H9 (cell line): ENCODE measurements around the gene TAOK1. TPM values are rescaled to one million over a fixed set of nuclear protein-coding genes. Genes with fewer than 3 reads are reported as not detected.

Source experiments
- DNase-seq: peaks from one replicate; pipeline ENCODE4 v3.0.0-alpha.2; 2017
- H2AFZ ChIP-seq: one replicate; pipeline ENCODE4 v1.6.1; 2013; ENCODE audit warnings: mild to moderate bottlenecking, low read length, control low read depth, moderate library complexity
- H2AK5ac ChIP-seq: 2 replicates; pipeline ENCODE4 v1.6.1; 2013; ENCODE audit warnings: low read length, control low read depth, mixed read lengths; ENCODE audit not compliant: insufficient read length
- H2BK120ac ChIP-seq: one replicate; pipeline ENCODE4 v1.6.1; 2013; ENCODE audit warnings: low read depth, mild to moderate bottlenecking, low read length, control low read depth, inconsistent platforms; ENCODE audit not compliant: poor library complexity, severe bottlenecking
- H2BK12ac ChIP-seq: 2 replicates; pipeline ENCODE4 v1.6.1; 2013; ENCODE audit warnings: low read length, control low read depth, mixed read lengths, low read depth; ENCODE audit not compliant: insufficient read length
- H2BK15ac ChIP-seq: 2 replicates; pipeline ENCODE4 v1.6.1; 2013; ENCODE audit warnings: low read depth, low read length, control low read depth
- H2BK20ac ChIP-seq: one replicate; pipeline ENCODE4 v1.6.1; 2013; ENCODE audit warnings: low read depth, mild to moderate bottlenecking, low read length, control low read depth, inconsistent platforms; ENCODE audit not compliant: poor library complexity, severe bottlenecking
- H2BK5ac ChIP-seq: 2 replicates; pipeline ENCODE4 v1.6.1; 2013; ENCODE audit warnings: low read length, control low read depth, mixed read lengths; ENCODE audit not compliant: insufficient read length
- H3K14ac ChIP-seq: 2 replicates; pipeline ENCODE4 v1.6.1; 2013; ENCODE audit warnings: low read length, control low read depth; ENCODE audit not compliant: insufficient read depth
- H3K18ac ChIP-seq: 2 replicates; pipeline ENCODE4 v1.6.1; 2013; ENCODE audit warnings: low read depth, mild to moderate bottlenecking, mixed read lengths, low read length, control low read depth; ENCODE audit not compliant: insufficient read length
- H3K23ac ChIP-seq: 2 replicates; pipeline ENCODE4 v1.6.1; 2013; ENCODE audit warnings: low read length, control low read depth, mixed read lengths, low read depth; ENCODE audit not compliant: insufficient read length
- H3K23me2 ChIP-seq: 2 replicates; pipeline ENCODE4 v1.6.1; 2013; ENCODE audit warnings: low read depth, mild to moderate bottlenecking, mixed read lengths, low read length, control low read depth; ENCODE audit not compliant: insufficient read length, poor library complexity, severe bottlenecking
- H3K27ac ChIP-seq: 2 replicates; pipeline ENCODE4 v1.5.1; 2013; ENCODE audit warnings: low read length, control low read depth, mixed read lengths, low read depth; ENCODE audit not compliant: insufficient read length
- H3K27me3 ChIP-seq: 2 replicates; pipeline ENCODE4 v1.6.1; 2013; ENCODE audit warnings: low read length, control low read depth, inconsistent platforms; ENCODE audit not compliant: insufficient read depth
- H3K4ac ChIP-seq: 2 replicates; pipeline ENCODE4 v1.6.1; 2013; ENCODE audit warnings: low read depth, mild to moderate bottlenecking, control low read depth, inconsistent platforms, low read length, moderate library complexity
- H3K4me1 ChIP-seq: 2 replicates; pipeline ENCODE4 v1.6.1; 2013; ENCODE audit warnings: low read length, control low read depth, inconsistent platforms; ENCODE audit not compliant: insufficient read depth
- H3K4me2 ChIP-seq: 2 replicates; pipeline ENCODE4 v1.6.1; 2013; ENCODE audit warnings: low read length, control low read depth, mixed read lengths; ENCODE audit not compliant: insufficient read length, insufficient read depth
- H3K56ac ChIP-seq: 2 replicates; pipeline ENCODE4 v1.6.1; 2013; ENCODE audit warnings: low read depth, mild to moderate bottlenecking, mixed read lengths, low read length, control low read depth; ENCODE audit not compliant: insufficient read length
- H3K79me1 ChIP-seq: 2 replicates; pipeline ENCODE4 v1.6.1; 2013; ENCODE audit warnings: low read depth, mild to moderate bottlenecking, moderate library complexity, low read length, control low read depth, inconsistent platforms; ENCODE audit not compliant: insufficient read depth, poor library complexity, severe bottlenecking
- H3K79me2 ChIP-seq: 2 replicates; pipeline ENCODE4 v1.6.1; 2013; ENCODE audit warnings: low read length, control low read depth, inconsistent platforms; ENCODE audit not compliant: insufficient read depth
- H3K9ac ChIP-seq: 2 replicates; pipeline ENCODE4 v1.6.1; 2013; ENCODE audit warnings: low read length, control low read depth, mixed read lengths; ENCODE audit not compliant: insufficient read length; ENCODE audit errors: extremely low read depth
- H3K9me3 ChIP-seq: one replicate; pipeline ENCODE4 v1.6.1; 2013; ENCODE audit warnings: low read depth, low read length, inconsistent platforms; ENCODE audit not compliant: control insufficient read depth
- H3T11ph ChIP-seq: one replicate; pipeline ENCODE4 v1.6.1; 2013; ENCODE audit warnings: mild to moderate bottlenecking, low read length, control low read depth, inconsistent platforms
- H4K20me1 ChIP-seq: one replicate; pipeline ENCODE4 v1.6.1; 2013; ENCODE audit not compliant: control insufficient read depth, insufficient read length, insufficient read depth
- H4K5ac ChIP-seq: 2 replicates; pipeline ENCODE4 v1.6.1; 2013; ENCODE audit warnings: low read depth, mild to moderate bottlenecking, mixed read lengths, low read length, control low read depth; ENCODE audit not compliant: insufficient read length
- H4K8ac ChIP-seq: replicated peaks from 2 replicates; pipeline ENCODE4 v1.6.1; 2013; ENCODE audit warnings: low read length, control low read depth, mixed read lengths, low read depth; ENCODE audit not compliant: insufficient read length
- H4K91ac ChIP-seq: 2 replicates; pipeline ENCODE4 v1.6.1; 2013; ENCODE audit warnings: low read depth, mild to moderate bottlenecking, moderate library complexity, mixed read lengths, low read length, control low read depth; ENCODE audit not compliant: insufficient read length
- H3K27ac Mint-ChIP-seq, 3 experiments: 2 replicates in 2 of 3; 3 replicates in 1 of 3; pipeline ENCODE4 v1.8.0; 2020 to 2021; ENCODE audit warnings: mixed read lengths in 3 of 3, mild to moderate bottlenecking in 1 of 3, moderate library complexity in 1 of 3
- H3K27me3 Mint-ChIP-seq: 2 replicates; pipeline ENCODE4 v1.8.0; 2021; ENCODE audit warnings: low read depth, mild to moderate bottlenecking, moderate library complexity, mixed read lengths
- H3K36me3 Mint-ChIP-seq, 3 experiments: 2 replicates in 2 of 3; 3 replicates in 1 of 3; pipeline ENCODE4 v1.8.0; 2020 to 2021; ENCODE audit warnings: low read depth in 3 of 3, mixed read lengths in 3 of 3; ENCODE audit not compliant: insufficient read depth in 1 of 3
- H3K4me1 Mint-ChIP-seq, 2 experiments: 2 replicates each; pipeline ENCODE4 v1.8.0; 2020; ENCODE audit warnings: mixed read lengths in 2 of 2
- H3K4me3 Mint-ChIP-seq, 2 experiments: 2 replicates in 1 of 2; 3 replicates in 1 of 2; pipeline ENCODE4 v1.8.0; 2020 to 2021; ENCODE audit warnings: mild to moderate bottlenecking in 2 of 2, mixed read lengths in 2 of 2, moderate library complexity in 1 of 2
- H3K9me3 Mint-ChIP-seq, 2 experiments: 2 replicates in 1 of 2; 3 replicates in 1 of 2; pipeline ENCODE4 v1.8.0; 2020; ENCODE audit warnings: mild to moderate bottlenecking in 2 of 2, mixed read lengths in 2 of 2, moderate library complexity in 1 of 2
- CTCF ChIP-seq: fragments of 200-600 bp; sonication (generic); conservative IDR thresholded peaks from 3 replicates; pipeline ENCODE4 v1.8.0; 2021; ENCODE audit warnings: antibody characterized with exemption, mild to moderate bottlenecking
- WGBS: extraction: QIAGEN DNeasy Blood & Tissue Kit; methylation state at CpG from one replicate; pipeline ENCODE4 v1.1.7; 2013; ENCODE audit warnings: missing lambda C conversion rate, low lambda C conversion rate, mixed read lengths; ENCODE audit not compliant: insufficient read length; ENCODE audit errors: extremely low coverage; 5-methylcytosine and 5-hydroxymethylcytosine counted together
- total RNA-seq: library from RNA; stranded (reverse); gene quantifications from 2 replicates; pipeline ENCODE4 v1.2.1, GENCODE V29; 2021

The TAOK1 gene
- total RNA-seq, 1 experiment from 2014 or later, result 93.0 TPM

- H4K8ac ChIP-seq, result no peak overlapping the region
- no peak overlapping the region for H4K91ac ChIP-seq
- H3K4me2 ChIP-seq, result no peak overlapping the region
- Mint-ChIP-seq H3K36me3 (no peaks in the 10 kb centered on the region), H3K4me1 (no peaks in the 10 kb centered on the region), H3K27ac (no peak overlapping the region), H3K27me3 (peaks cover 1% of the 10 kb centered on the region; the same call in 1 of the 2 replicates), H3K4me3 (no peak overlapping the region), H3K9me3 (no peaks in the 10 kb centered on the region)
- no peaks in the 10 kb centered on the region for H3K79me1 ChIP-seq
- no peak overlapping the region for H2BK120ac ChIP-seq
- no peak overlapping the region for H2AK5ac ChIP-seq
- H3K9me3 ChIP-seq, result no peaks in the 10 kb centered on the region
- H2BK5ac ChIP-seq, result no peak overlapping the region
- no peak overlapping the region for H3K23ac ChIP-seq
- H3K4me1 ChIP-seq, result no peaks in the 10 kb centered on the region
- no peak overlapping the region for H2AFZ ChIP-seq
- H3T11ph ChIP-seq, result no peak overlapping the region
- no peak for DNase-seq
- WGBS, result no CpG with 5 or more reads among the region's 2 CpGs
- no peak overlapping the region for H2BK15ac ChIP-seq
- H2BK12ac ChIP-seq, result no peak overlapping the region
- H2BK20ac ChIP-seq, result no peak overlapping the region
- no peak overlapping the region for H3K4ac ChIP-seq
- H3K14ac ChIP-seq, result no peak overlapping the region
- H4K5ac ChIP-seq, result no peak overlapping the region
- H3K56ac ChIP-seq, result no peak overlapping the region
- no peaks in the 10 kb centered on the region for H3K79me2 ChIP-seq
- H3K23me2 ChIP-seq, result no peaks in the 10 kb centered on the region
- no peak overlapping the region for H3K27ac ChIP-seq
- no peaks in the 10 kb centered on the region for H3K27me3 ChIP-seq
- no peak for TF ChIP-seq CTCF
- no peak overlapping the region for H3K9ac ChIP-seq
- no peak overlapping the region for H3K18ac ChIP-seq
- no peaks in the 10 kb centered on the region for H4K20me1 ChIP-seq
Observed at GRCh38 chr17:29352146-29352545, 38.0 kb upstream of the TAOK1 start.
